Ectodermal cell (in vitro differentiated cells): ENCODE measurements around the gene SCART1.

Experiments used
- H3K27ac ChIP-seq: 2 replicates; pipeline ENCODE4 v1.7.0; 2013; ENCODE audit warnings: mild to moderate bottlenecking, low read depth, low read length; ENCODE audit not compliant: insufficient read depth, poor library complexity, severe bottlenecking
- H3K27me3 ChIP-seq: 2 replicates; pipeline ENCODE4 v1.7.0; 2013; ENCODE audit warnings: mild to moderate bottlenecking, low read length; ENCODE audit not compliant: insufficient read depth, control insufficient read depth, poor library complexity, severe bottlenecking
- H3K36me3 ChIP-seq: one replicate; pipeline ENCODE4 v1.7.0; 2013; ENCODE audit warnings: low read length; ENCODE audit not compliant: control insufficient read depth, insufficient read depth
- H3K4me1 ChIP-seq: one replicate; pipeline ENCODE4 v1.7.0; 2013; ENCODE audit warnings: low read length; ENCODE audit not compliant: control insufficient read depth, insufficient read depth
- H3K4me3 ChIP-seq: 2 replicates; pipeline ENCODE4 v1.7.0; 2013; ENCODE audit warnings: low read depth, low read length, control low read depth; ENCODE audit not compliant: insufficient read depth
- H3K9me3 ChIP-seq: 2 replicates; pipeline ENCODE4 v1.7.0; 2013; ENCODE audit warnings: mild to moderate bottlenecking, low read length, moderate library complexity; ENCODE audit not compliant: control insufficient read depth
- WGBS, 2 experiments: methylation state at CpG; one replicate each; pipeline ENCODE4 v1.1.7; 2013; ENCODE audit warnings: missing lambda C conversion rate in 2 of 2; 5-methylcytosine and 5-hydroxymethylcytosine counted together

The SCART1 gene

DNA sequence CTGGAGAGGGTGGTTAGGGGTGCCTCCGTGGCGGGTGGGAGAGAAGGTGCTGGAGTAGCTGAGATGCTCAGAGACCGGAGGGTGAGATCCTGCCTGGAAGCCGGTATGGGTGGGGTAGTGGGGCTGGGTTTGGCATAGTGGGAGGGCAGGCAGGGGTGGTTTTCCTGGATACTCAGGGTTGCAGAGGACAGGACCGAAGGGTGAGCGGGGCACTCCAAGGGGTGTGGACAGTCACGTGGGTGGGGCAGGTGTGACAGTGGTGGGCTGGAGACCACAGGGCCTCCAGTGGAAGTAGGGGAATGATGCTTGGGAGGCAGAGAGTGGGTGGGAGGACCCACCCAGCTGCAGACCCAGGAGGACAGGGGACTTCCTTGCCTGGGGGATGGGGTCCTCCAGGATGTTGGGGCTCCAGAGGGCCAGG lies 1.9 kb downstream of the SCART1 start:
- Histone ChIP-seq H3K27ac (no peak overlapping the region), H3K9me3 (peaks cover 5% of the 10 kb centered on the region), H3K27me3 (no peaks in the 10 kb centered on the region), H3K4me3 (no peak overlapping the region), H3K4me1 (no peaks in the 10 kb centered on the region), H3K36me3 (no peaks in the 10 kb centered on the region)
- 83 to 84% methylated on average over 7 of the region's 7 CpGs for WGBS, 2 experiments

DNA sequence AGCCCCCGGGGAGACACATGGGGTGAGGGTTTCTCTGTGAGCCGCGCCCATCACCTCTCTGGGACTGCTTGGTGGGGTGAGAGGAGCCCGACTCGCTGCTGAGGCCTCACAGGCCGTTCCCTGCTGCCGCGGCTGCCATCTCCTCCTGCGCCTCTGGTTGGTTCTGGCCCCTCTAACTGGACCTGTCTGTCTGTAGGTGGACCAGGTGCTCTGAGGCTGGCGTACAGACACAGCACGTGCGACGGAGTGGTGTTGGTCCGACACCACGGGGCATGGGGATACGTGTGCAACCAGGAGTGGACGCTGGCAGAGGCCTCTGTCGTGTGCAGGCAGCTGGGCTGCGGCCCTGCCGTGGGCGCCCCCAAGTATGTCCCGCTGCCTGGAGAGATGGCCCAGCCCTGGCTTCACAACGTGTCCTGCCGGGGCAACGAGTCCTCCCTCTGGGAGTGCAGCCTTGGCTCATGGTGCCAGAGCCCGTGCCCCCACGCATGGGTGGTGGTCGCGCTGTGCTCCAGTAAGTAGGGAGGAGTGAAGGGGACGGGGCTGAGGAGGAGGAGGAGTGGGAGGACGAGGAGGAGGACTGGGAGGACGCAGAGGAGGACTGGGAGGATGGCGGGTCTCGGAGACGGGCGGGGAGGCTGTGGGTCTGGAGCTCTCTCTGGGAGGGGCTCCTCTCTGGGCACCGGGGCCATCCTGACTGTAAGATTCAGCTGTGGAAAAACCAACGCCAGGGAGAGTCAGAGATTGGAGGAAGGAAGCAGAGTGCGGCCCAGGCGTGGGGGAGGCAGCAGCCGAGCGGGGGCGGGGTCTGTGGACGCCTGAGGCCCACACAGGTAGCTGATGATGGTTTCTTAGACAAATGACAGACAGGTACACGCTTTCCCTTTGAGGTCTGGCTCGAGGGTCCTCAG lies 2.6 kb downstream of the SCART1 start:
- Histone ChIP-seq H3K4me3 (no peak overlapping the region), H3K4me1 (no peaks in the 10 kb centered on the region), H3K9me3 (peaks cover 5% of the 10 kb centered on the region), H3K27ac (no peak overlapping the region), H3K36me3 (no peaks in the 10 kb centered on the region), H3K27me3 (no peaks in the 10 kb centered on the region)
- 83 to 85% methylated on average over 46 of the region's 46 CpGs for WGBS, 2 experiments

DNA sequence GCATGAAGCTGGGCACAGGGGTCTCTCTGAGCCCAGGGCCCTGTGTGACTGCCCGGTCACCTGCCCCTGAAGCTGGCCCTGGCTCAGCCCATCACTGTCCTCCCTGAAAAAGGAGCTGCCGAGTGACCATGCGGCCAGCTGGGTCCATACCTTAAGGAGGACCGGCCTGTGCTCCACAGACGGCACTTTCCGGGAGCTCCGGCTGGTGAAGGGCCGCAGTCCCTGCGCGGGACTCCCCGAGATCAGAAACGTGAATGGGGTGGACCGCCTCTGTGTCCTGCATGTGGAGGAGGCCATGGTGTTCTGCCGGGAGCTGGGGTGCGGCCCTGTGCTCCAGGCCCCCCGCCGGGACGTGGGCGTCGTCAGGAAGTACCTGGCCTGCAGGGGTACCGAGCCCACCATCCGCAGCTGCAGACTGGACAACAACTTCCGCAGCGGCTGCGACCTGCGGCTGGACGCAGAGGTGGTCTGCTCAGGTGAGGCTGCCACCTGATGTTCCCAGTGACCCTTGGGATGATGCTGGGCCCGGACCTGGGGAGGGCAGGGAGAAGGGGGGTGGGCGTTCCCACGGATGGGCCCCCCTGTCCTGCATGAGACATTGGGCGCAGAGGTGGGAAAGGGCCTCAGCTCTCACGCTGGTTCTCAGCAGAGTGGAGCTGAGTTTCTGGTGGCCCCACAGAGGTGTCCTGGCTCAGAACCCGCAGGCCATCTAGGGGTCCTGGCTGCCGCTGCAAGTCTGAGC lies 3.5 kb downstream of the SCART1 start:
- no peaks in the 10 kb centered on the region for H3K27me3 ChIP-seq
- no peak overlapping the region for H3K4me3 ChIP-seq
- H3K27ac ChIP-seq, result no peak overlapping the region
- no peaks in the 10 kb centered on the region for H3K36me3 ChIP-seq
- peaks cover 7% of the 10 kb centered on the region for H3K9me3 ChIP-seq
- no peaks in the 10 kb centered on the region for H3K4me1 ChIP-seq
- WGBS, 2 experiments, result 88 to 89% methylated on average over 34 of the region's 34 CpGs

DNA sequence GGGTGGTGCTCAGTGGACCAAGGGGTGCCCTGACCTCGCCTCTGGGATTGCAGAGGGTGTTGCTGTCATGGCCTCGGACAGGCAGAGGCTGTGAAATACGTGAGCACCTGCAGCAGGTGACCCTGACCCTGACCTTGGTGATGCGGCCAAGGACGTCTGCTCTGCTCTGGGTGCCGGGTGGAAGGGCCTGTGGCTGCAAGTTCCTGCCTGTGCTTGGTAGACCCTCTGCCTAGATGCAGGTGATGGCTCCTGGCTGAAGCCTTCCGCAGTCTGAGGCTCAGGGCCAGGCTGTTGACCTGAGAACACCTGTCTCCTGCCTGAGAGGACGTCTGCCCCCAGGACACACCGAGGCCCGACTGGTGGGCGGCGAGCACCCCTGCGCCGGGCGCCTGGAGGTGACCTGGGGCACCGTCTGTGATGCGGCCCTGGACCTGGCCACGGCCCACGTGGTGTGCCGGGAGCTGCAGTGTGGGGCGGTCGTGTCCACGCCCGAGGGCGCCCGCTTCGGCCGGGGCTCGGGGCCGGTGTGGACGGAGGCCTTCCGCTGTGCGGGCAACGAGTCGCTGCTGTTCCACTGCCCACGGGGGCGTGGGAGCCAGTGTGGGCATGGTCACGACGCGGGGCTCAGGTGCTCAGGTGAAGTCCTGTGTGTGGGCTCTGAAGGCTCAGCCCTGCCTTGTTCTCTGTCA lies 4.4 kb downstream of the SCART1 start:
- H3K4me3 ChIP-seq, result no peak overlapping the region
- H3K9me3 ChIP-seq, result peaks cover 7% of the 10 kb centered on the region
- 87 to 88% methylated on average over 40 of the region's 40 CpGs for WGBS, 2 experiments
- no peaks in the 10 kb centered on the region for H3K4me1 ChIP-seq
- H3K36me3 ChIP-seq, result no peaks in the 10 kb centered on the region
- no peaks in the 10 kb centered on the region for H3K27me3 ChIP-seq
- no peak overlapping the region for H3K27ac ChIP-seq

DNA sequence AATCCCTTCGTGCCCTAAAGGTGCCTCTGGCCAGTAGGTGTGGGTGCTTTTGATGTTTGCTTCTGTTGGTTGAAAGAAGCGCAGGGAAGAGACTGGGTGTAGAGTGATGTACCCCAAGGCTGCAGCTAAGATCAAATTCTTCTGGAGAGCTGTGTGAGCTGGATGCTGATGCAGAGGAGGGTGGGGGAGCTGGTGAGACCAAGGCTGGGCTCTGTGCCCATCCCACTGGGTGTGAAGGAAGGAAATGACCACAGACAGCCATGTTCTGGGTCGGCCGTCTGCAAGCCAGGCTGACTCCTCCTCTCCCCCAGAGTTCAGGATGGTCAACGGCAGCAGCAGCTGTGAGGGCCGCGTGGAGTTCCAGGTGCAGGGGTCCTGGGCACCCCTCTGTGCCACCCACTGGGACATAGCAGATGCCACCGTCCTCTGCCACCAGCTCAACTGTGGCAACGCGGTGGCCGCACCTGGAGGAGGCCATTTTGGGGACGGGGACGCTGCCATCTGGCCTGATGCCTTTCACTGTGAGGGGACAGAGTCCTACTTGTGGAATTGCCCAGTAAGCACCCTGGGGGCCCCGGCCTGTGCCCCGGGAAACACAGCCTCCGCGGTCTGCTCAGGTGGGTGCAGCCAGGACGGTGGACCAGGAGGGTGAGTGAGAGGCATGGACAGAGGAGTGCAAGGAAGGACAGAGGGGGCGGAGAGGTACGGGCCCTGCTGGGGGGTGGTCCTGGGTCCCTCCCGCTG lies 5.1 kb downstream of the SCART1 start:
- peaks cover 5% of the 10 kb centered on the region for H3K9me3 ChIP-seq
- 85 to 87% methylated on average over 21 of the region's 21 CpGs for WGBS, 2 experiments
- H3K4me3 ChIP-seq, result no peak overlapping the region

DNA sequence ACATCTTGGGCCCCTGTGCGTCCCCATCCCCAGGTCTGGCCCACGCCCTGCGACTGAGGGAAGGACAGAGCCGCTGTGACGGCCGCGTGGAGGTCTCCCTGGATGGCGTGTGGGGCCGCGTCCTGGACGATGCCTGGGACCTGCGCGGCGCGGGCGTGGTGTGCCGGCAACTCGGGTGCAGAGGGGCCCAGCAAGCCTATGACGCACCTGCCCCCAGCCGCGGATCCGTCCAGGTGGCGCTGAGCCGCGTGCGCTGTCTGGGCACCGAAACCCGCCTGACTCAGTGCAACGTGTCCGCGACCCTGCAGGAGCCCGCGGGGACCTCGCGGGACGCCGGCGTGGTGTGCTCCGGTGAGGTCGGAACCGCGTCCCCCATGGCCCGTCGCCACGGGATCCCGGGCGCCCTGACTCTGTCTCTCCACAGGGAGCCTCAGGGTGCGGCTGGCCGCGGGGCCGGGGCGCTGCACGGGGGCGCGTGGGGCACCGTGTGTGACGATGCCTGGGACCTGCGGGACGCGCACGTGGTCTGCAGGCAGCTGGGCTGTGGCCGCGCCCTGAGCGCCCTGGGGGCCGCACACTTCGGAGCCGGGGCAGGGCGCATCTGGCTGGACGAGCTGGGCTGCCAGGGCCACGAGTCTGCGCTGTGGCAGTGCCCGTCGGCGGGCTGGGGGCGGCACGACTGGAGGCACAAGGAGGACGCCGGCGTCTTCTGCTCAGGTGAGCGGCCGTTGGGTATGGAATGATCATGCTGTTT lies 5.9 kb downstream of the SCART1 start:
- H3K27me3 ChIP-seq, result no peaks in the 10 kb centered on the region
- no peak overlapping the region for H3K4me3 ChIP-seq
- 92% methylated on average over 81 of the region's 81 CpGs for WGBS, 2 experiments
- no peaks in the 10 kb centered on the region for H3K36me3 ChIP-seq
- no peak overlapping the region for H3K27ac ChIP-seq
- H3K4me1 ChIP-seq, result no peaks in the 10 kb centered on the region
- H3K9me3 ChIP-seq, result peaks cover 5% of the 10 kb centered on the region

More for the DNA sequence above, 5.1 kb downstream of the SCART1 start:
- Histone ChIP-seq H3K27ac (no peak overlapping the region), H3K4me1 (no peaks in the 10 kb centered on the region), H3K27me3 (no peaks in the 10 kb centered on the region), H3K36me3 (no peaks in the 10 kb centered on the region)

DNA sequence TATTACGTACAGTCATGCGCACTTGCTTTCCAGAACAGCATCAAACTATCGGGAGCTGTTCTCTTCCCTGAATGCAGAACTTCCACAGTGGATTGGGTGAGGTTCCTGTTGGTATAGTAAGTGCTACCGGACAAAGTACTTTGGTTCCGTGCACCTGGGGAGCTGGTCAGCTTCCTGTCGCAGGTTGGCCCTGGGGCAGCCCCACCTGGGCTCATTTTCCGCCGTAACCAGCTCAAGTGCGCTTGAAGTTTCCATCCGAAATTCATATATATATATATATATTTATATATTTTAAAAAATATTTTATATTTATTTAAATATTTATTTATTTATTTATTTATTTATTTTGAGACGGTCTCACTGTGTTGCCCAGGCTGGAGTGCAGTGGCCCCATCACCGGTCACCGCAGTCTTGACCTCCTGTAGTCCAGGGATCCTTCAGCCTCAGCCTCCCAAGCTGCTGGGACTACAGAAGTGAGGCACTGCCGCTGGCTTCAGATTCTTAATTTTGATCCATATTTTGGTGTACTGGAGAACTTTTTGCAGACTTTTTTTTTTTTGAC lies 6.5 kb downstream of the SCART1 start:
- Histone ChIP-seq H3K27me3 (no peaks in the 10 kb centered on the region), H3K4me1 (no peaks in the 10 kb centered on the region), H3K36me3 (no peaks in the 10 kb centered on the region), H3K4me3 (no peak overlapping the region), H3K27ac (no peak overlapping the region), H3K9me3 (peaks cover 5% of the 10 kb centered on the region)
- 89 to 94% methylated on average over 10 to 11 of the region's 14 CpGs for WGBS, 2 experiments

DNA sequence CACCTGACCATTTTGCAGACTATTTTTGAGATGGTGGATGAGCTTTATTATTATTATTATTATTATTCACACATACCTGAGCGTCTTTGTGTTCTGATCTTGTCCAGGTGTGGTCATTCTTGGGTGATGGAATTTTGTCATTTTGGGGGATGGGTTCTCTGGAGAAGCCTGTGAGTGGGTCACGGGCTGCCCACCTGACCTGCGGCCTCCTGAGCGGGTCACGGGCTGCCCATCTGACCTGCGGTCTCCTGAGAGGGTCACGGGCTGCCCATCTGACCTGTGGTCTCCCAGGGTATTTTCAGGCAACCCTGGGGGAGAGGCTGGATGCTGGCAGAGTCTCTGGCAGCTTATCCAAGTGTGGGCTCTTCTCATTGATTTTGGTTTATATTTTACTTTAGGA lies 7.3 kb downstream of the SCART1 start:
- no peaks in the 10 kb centered on the region for H3K36me3 ChIP-seq
- peaks cover 2% of the 10 kb centered on the region for H3K9me3 ChIP-seq
- 87 to 90% methylated on average over 7 of the region's 7 CpGs for WGBS, 2 experiments
- no peaks in the 10 kb centered on the region for H3K27me3 ChIP-seq
- no peak overlapping the region for H3K27ac ChIP-seq
- H3K4me1 ChIP-seq, result no peaks in the 10 kb centered on the region
- no peak overlapping the region for H3K4me3 ChIP-seq

DNA sequence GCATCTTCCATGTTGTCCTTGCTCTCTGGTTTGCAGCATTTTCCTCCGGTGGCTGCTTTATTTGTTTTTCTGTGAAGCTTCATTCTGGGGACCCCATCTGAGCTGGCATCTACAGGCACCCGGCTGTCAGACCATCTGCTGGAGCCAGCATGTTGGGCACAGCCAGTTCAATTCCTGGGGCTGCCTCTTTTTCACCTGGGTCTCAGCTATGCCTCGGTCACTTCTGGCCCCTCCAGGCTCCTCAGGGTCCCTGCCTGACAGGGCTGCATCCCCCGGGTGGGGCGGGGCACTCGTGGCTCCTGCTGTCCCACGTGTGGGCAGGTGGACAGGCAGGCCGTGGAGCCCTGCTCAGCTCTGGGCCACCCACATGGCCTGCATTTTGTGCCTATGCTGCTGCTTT lies 8.1 kb downstream of the SCART1 start:
- H3K27me3 ChIP-seq, result no peaks in the 10 kb centered on the region
- H3K36me3 ChIP-seq, result no peaks in the 10 kb centered on the region
- no peak overlapping the region for H3K4me3 ChIP-seq
- H3K4me1 ChIP-seq, result no peaks in the 10 kb centered on the region
- H3K27ac ChIP-seq, result no peak overlapping the region
- peaks cover 2% of the 10 kb centered on the region for H3K9me3 ChIP-seq
- WGBS, 2 experiments, result 69 to 70% methylated on average over 8 of the region's 8 CpGs
